ENCODE results near the gene CLEC4A.
A peak's percentile ranks its signal among the peaks of the same experiment; 100 is the strongest.
"Not testable (repeated sequence)": the region's sequence is repeated elsewhere in the genome, so short reads cannot be mapped to it uniquely, and the experiment has no call there.

The CLEC4A gene

GRCh38 chr12:8123124-8123912 lies at the start of gene CLEC4A:
CLEC4A (plus strand) TSS chr12:8123617; CDS start chr12:8123879, 262 bp downstream.
- no peak within 1 kb of the TSS for H3K27ac ChIP-seq (ENCODE audit: low read length)

GRCh38 chr12:8075935-8076334 lies 47.5 kb upstream of the CLEC4A start:
- peaks cover 0 to 2% of the 10 kb centered on the region in 2 donors for H3K27me3 ChIP-seq (ENCODE audit: control insufficient read depth in 1 of 2, insufficient read depth in 2 of 2, low read length in 2 of 2)
- H3K27ac ChIP-seq (ENCODE audit: low read length), result no peak overlapping the region
- no peaks in the 10 kb centered on the region for H3K4me1 ChIP-seq (ENCODE audit: control insufficient read depth, insufficient read depth, low read length)
- no peaks in the 10 kb centered on the region for H3K36me3 ChIP-seq (ENCODE audit: control insufficient read depth in 2 of 2, insufficient read depth in 2 of 2, low read length in 2 of 2)
- no peak overlapping the region for H3K9ac ChIP-seq (ENCODE audit: low read length in 2 of 2)
- H3K4me3 ChIP-seq (ENCODE audit: low read length in 2 of 2), result no peak overlapping the region
- H3K9me3 ChIP-seq (ENCODE audit: control insufficient read depth in 2 of 2, low read length in 2 of 2), result no peaks in the 10 kb centered on the region

More at GRCh38 chr12:8123124-8123912, at the start of gene CLEC4A:
- no peaks in the 10 kb centered on the region for H3K9me3 ChIP-seq (ENCODE audit: control insufficient read depth in 2 of 2, low read length in 2 of 2)
- H3K9ac ChIP-seq (ENCODE audit: low read length in 2 of 2), result no peak within 1 kb of the TSS
- no peaks in the 10 kb centered on the region for H3K4me1 ChIP-seq (ENCODE audit: control insufficient read depth, insufficient read depth, low read length)
- H3K36me3 ChIP-seq (ENCODE audit: control insufficient read depth in 2 of 2, insufficient read depth in 2 of 2, low read length in 2 of 2), result no peaks in the 10 kb centered on the region
- H3K4me3 ChIP-seq (ENCODE audit: low read length in 2 of 2), result no peak within 1 kb of the TSS
- no peaks in the 10 kb centered on the region for H3K27me3 ChIP-seq (ENCODE audit: control insufficient read depth in 1 of 2, insufficient read depth in 2 of 2, low read length in 2 of 2)

- Histone ChIP-seq H3K9ac (ENCODE audit: low read length in 2 of 2) (no peak overlapping the region), H3K4me1 (ENCODE audit: control insufficient read depth, insufficient read depth, low read length) (peaks cover 3% of the 10 kb centered on the region), H3K9me3 (ENCODE audit: control insufficient read depth in 2 of 2, low read length in 2 of 2) (no peaks in the 10 kb centered on the region), H3K4me3 (ENCODE audit: low read length in 2 of 2) (no peak overlapping the region), H3K27me3 (ENCODE audit: control insufficient read depth in 1 of 2, insufficient read depth in 2 of 2, low read length in 2 of 2) (peaks cover 0 to 2% of the 10 kb centered on the region in 2 donors), H3K27ac (ENCODE audit: low read length) (no peak overlapping the region), H3K36me3 (ENCODE audit: control insufficient read depth in 2 of 2, insufficient read depth in 2 of 2, low read length in 2 of 2) (no peaks in the 10 kb centered on the region)
Observed at GRCh38 chr12:8076366-8076765, 47.1 kb upstream of the CLEC4A start.

GRCh38 chr12:8077207-8077606 lies 46.2 kb upstream of the CLEC4A start:
- no peaks in the 10 kb centered on the region for H3K9me3 ChIP-seq (ENCODE audit: control insufficient read depth in 2 of 2, low read length in 2 of 2)
- H3K27me3 ChIP-seq (ENCODE audit: control insufficient read depth in 1 of 2, insufficient read depth in 2 of 2, low read length in 2 of 2), result peaks cover 0 to 2% of the 10 kb centered on the region in 2 donors
- H3K4me1 ChIP-seq (ENCODE audit: control insufficient read depth, insufficient read depth, low read length), result peaks cover 3% of the 10 kb centered on the region
- no peak overlapping the region for H3K9ac ChIP-seq (ENCODE audit: low read length in 2 of 2)
- no peaks in the 10 kb centered on the region for H3K36me3 ChIP-seq (ENCODE audit: control insufficient read depth in 2 of 2, insufficient read depth in 2 of 2, low read length in 2 of 2)
- no peak overlapping the region for H3K27ac ChIP-seq (ENCODE audit: low read length)
- no peak overlapping the region for H3K4me3 ChIP-seq (ENCODE audit: low read length in 2 of 2)

- no peaks in the 10 kb centered on the region for H3K9me3 ChIP-seq (ENCODE audit: control insufficient read depth in 2 of 2, low read length in 2 of 2)
- peaks cover 7% of the 10 kb centered on the region for H3K4me1 ChIP-seq (ENCODE audit: control insufficient read depth, insufficient read depth, low read length)
- H3K4me3 ChIP-seq (ENCODE audit: low read length in 2 of 2), result no peak overlapping the region
- H3K36me3 ChIP-seq (ENCODE audit: control insufficient read depth in 2 of 2, insufficient read depth in 2 of 2, low read length in 2 of 2), result no peaks in the 10 kb centered on the region
- H3K27me3 ChIP-seq (ENCODE audit: control insufficient read depth in 1 of 2, insufficient read depth in 2 of 2, low read length in 2 of 2), result peaks cover 0 to 2% of the 10 kb centered on the region in 2 donors
- no peak overlapping the region for H3K9ac ChIP-seq (ENCODE audit: low read length in 2 of 2)
- no peak overlapping the region for H3K27ac ChIP-seq (ENCODE audit: low read length)
Observed at GRCh38 chr12:8078398-8078797, 45.0 kb upstream of the CLEC4A start.

- H3K27ac ChIP-seq (ENCODE audit: low read length), result no peak overlapping the region
- H3K4me1 ChIP-seq (ENCODE audit: control insufficient read depth, insufficient read depth, low read length), result peaks cover 8% of the 10 kb centered on the region
- H3K9me3 ChIP-seq (ENCODE audit: control insufficient read depth in 2 of 2, low read length in 2 of 2), result no peaks in the 10 kb centered on the region
- H3K4me3 ChIP-seq (ENCODE audit: low read length in 2 of 2), result no peak overlapping the region
- H3K27me3 ChIP-seq (ENCODE audit: control insufficient read depth in 1 of 2, insufficient read depth in 2 of 2, low read length in 2 of 2), result peaks cover 0 to 2% of the 10 kb centered on the region in 2 donors
- no peak overlapping the region for H3K9ac ChIP-seq (ENCODE audit: low read length in 2 of 2)
- no peaks in the 10 kb centered on the region for H3K36me3 ChIP-seq (ENCODE audit: control insufficient read depth in 2 of 2, insufficient read depth in 2 of 2, low read length in 2 of 2)
Observed at GRCh38 chr12:8078916-8079315, 44.5 kb upstream of the CLEC4A start.

GRCh38 chr12:8080120-8080519 lies 43.3 kb upstream of the CLEC4A start:
- Histone ChIP-seq H3K4me3 (ENCODE audit: low read length in 2 of 2) (no peak overlapping the region), H3K27me3 (ENCODE audit: control insufficient read depth in 1 of 2, insufficient read depth in 2 of 2, low read length in 2 of 2) (peaks cover 0 to 2% of the 10 kb centered on the region in 2 donors), H3K36me3 (ENCODE audit: control insufficient read depth in 2 of 2, insufficient read depth in 2 of 2, low read length in 2 of 2) (no peaks in the 10 kb centered on the region), H3K27ac (ENCODE audit: low read length) (no peak overlapping the region), H3K9me3 (ENCODE audit: control insufficient read depth in 2 of 2, low read length in 2 of 2) (no peaks in the 10 kb centered on the region), H3K4me1 (ENCODE audit: control insufficient read depth, insufficient read depth, low read length) (peaks cover 11% of the 10 kb centered on the region), H3K9ac (ENCODE audit: low read length in 2 of 2) (no peak overlapping the region)

GRCh38 chr12:8081251-8081920 lies 42.0 kb upstream of the CLEC4A start:
- Histone ChIP-seq H3K9ac (ENCODE audit: low read length in 2 of 2) (peak overlapping the region; percentile 92 to 99), H3K27ac (ENCODE audit: low read length) (peak overlapping the region; percentile 94), H3K9me3 (ENCODE audit: control insufficient read depth in 2 of 2, low read length in 2 of 2) (no peaks in the 10 kb centered on the region), H3K4me3 (ENCODE audit: low read length in 2 of 2) (peak overlapping the region; percentile 91 to 98), H3K27me3 (ENCODE audit: control insufficient read depth in 1 of 2, insufficient read depth in 2 of 2, low read length in 2 of 2) (no peaks in the 10 kb centered on the region), H3K36me3 (ENCODE audit: control insufficient read depth in 2 of 2, insufficient read depth in 2 of 2, low read length in 2 of 2) (no peaks in the 10 kb centered on the region), H3K4me1 (ENCODE audit: control insufficient read depth, insufficient read depth, low read length) (peaks cover 11% of the 10 kb centered on the region)

- Histone ChIP-seq H3K9me3 (ENCODE audit: control insufficient read depth in 2 of 2, low read length in 2 of 2) (no peaks in the 10 kb centered on the region), H3K27ac (ENCODE audit: low read length) (peak overlapping the region; percentile 94), H3K36me3 (ENCODE audit: control insufficient read depth in 2 of 2, insufficient read depth in 2 of 2, low read length in 2 of 2) (no peaks in the 10 kb centered on the region), H3K9ac (ENCODE audit: low read length in 2 of 2) (peak overlapping the region; percentile 92 to 99), H3K4me1 (ENCODE audit: control insufficient read depth, insufficient read depth, low read length) (peaks cover 11% of the 10 kb centered on the region), H3K4me3 (ENCODE audit: low read length in 2 of 2) (peak overlapping the region; percentile 91 to 98), H3K27me3 (ENCODE audit: control insufficient read depth in 1 of 2, insufficient read depth in 2 of 2, low read length in 2 of 2) (no peaks in the 10 kb centered on the region)
Observed at GRCh38 chr12:8082808-8083100, 40.7 kb upstream of the CLEC4A start.

GRCh38 chr12:8084351-8084750 lies 39.1 kb upstream of the CLEC4A start:
- H3K9ac ChIP-seq (ENCODE audit: low read length in 2 of 2); H3K27me3 ChIP-seq (ENCODE audit: control insufficient read depth in 1 of 2, insufficient read depth in 2 of 2, low read length in 2 of 2); H3K9me3 ChIP-seq (ENCODE audit: control insufficient read depth in 2 of 2, low read length in 2 of 2); H3K36me3 ChIP-seq (ENCODE audit: control insufficient read depth in 2 of 2, insufficient read depth in 2 of 2, low read length in 2 of 2); H3K4me3 ChIP-seq (ENCODE audit: low read length in 2 of 2); H3K27ac ChIP-seq (ENCODE audit: low read length): not testable (repeated sequence)
- H3K4me1 ChIP-seq (ENCODE audit: control insufficient read depth, insufficient read depth, low read length), result peaks cover 11% of the 10 kb centered on the region

GRCh38 chr12:8087666-8088065 lies 35.8 kb upstream of the CLEC4A start:
- Histone ChIP-seq H3K36me3 (ENCODE audit: control insufficient read depth in 2 of 2, insufficient read depth in 2 of 2, low read length in 2 of 2) (peaks cover 22 to 28% of the 10 kb centered on the region in 2 donors), H3K27ac (ENCODE audit: low read length) (no peak overlapping the region), H3K9ac (ENCODE audit: low read length in 2 of 2) (no peak overlapping the region), H3K9me3 (ENCODE audit: control insufficient read depth in 2 of 2, low read length in 2 of 2) (no peaks in the 10 kb centered on the region), H3K27me3 (ENCODE audit: control insufficient read depth in 1 of 2, insufficient read depth in 2 of 2, low read length in 2 of 2) (no peaks in the 10 kb centered on the region), H3K4me1 (ENCODE audit: control insufficient read depth, insufficient read depth, low read length) (peaks cover 8% of the 10 kb centered on the region), H3K4me3 (ENCODE audit: low read length in 2 of 2) (no peak overlapping the region)
